Heart left ventricle (tissue), 13 donors: ENCODE results near the gene CYB5R4.

Experiments
- POLR2A ChIP-seq, 2 donors: fragments of 450-650 bp; IDR thresholded peaks; one replicate each; pipeline ENCODE4 v1.6.1; 2017; ENCODE audit warnings: antibody characterized with exemption in 2 of 2, mild to moderate bottlenecking in 2 of 2, moderate library complexity in 2 of 2
- TF ChIP-seq, protein P1 (sequence below), 12 donors: fragments of 200-600 bp; sonication (generic) in 4 of 12; IDR thresholded peaks; one replicate each; pipeline versions ENCODE4 v1.5.0 to v1.8.0; 2018 to 2022; ENCODE audit warnings: antibody characterized with exemption in 12 of 12, mild to moderate bottlenecking in 5 of 12
- donor health status: ischemic (EF 13 %, LVEDD 7.1; RV severe dilation, severe dysfunction).
- donor health status: DM: no; HTN: yes; CAD: no.
- donor health status: DM: no; HTN: no; CAD: no.
- donor health status: ischemic (EF 25% LVEDD 6.9; RV normal size, moderate dysfunction).
- donor health status: ischemic (EF 25% LVEDD 5.7; RV mildly dilated, moderate dysfunction).
- donor health status: ischemic (EF 35%, LVEDD 5.7; RV mildly dilated, moderate dysfunction).
- donor health status: nonischemic (EF 11% LVEDD 7.7; RV severe dilation, severe dysfunction).
- donor health status: DM: yes; HTN: yes; CAD: no.
- donor health status: PGD.
- donor health status: ischemic (EF 29% LVEDD 5.4; RV normal size, mild dysfunction).
- donor health status: nonischemic (EF 23%, LVEDD 6.1; RV moderate dilation, normal function).

- TF ChIP-seq, protein P1, sequence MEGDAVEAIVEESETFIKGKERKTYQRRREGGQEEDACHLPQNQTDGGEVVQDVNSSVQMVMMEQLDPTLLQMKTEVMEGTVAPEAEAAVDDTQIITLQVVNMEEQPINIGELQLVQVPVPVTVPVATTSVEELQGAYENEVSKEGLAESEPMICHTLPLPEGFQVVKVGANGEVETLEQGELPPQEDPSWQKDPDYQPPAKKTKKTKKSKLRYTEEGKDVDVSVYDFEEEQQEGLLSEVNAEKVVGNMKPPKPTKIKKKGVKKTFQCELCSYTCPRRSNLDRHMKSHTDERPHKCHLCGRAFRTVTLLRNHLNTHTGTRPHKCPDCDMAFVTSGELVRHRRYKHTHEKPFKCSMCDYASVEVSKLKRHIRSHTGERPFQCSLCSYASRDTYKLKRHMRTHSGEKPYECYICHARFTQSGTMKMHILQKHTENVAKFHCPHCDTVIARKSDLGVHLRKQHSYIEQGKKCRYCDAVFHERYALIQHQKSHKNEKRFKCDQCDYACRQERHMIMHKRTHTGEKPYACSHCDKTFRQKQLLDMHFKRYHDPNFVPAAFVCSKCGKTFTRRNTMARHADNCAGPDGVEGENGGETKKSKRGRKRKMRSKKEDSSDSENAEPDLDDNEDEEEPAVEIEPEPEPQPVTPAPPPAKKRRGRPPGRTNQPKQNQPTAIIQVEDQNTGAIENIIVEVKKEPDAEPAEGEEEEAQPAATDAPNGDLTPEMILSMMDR (IDR thresholded peaks at IDR 0.05): no peak
- no peak for TF ChIP-seq POLR2A (IDR thresholded peaks at IDR 0.05)
These were observed 13.1 kb downstream of the CYB5R4 start for GRCh38 chr6:83872386-83873118.
